GM12878 (cell line): ENCODE measurements around the gene GPC2. TPM values are rescaled to one million over a fixed set of nuclear protein-coding genes. Genes with fewer than 3 reads are reported as not detected.

Experiments
- PKNOX1 ChIP-seq: fragments of 450-650 bp; IDR thresholded peaks from 2 replicates; pipeline ENCODE4 v1.6.1; 2016; ENCODE audit warnings: mild to moderate bottlenecking
- RB1 ChIP-seq: fragments of 450-650 bp; formaldehyde crosslinking; IDR thresholded peaks from 2 replicates; pipeline ENCODE4 v1.6.1; 2017; ENCODE audit warnings: mild to moderate bottlenecking, borderline replicate concordance
- SRF ChIP-seq, 2 experiments: IDR thresholded peaks; 2 replicates each; pipeline ENCODE4 v1.6.1; 2011; ENCODE audit warnings: low read depth in 2 of 2, low read length in 2 of 2, mild to moderate bottlenecking in 1 of 2, moderate library complexity in 1 of 2
- TCF12 ChIP-seq: IDR thresholded peaks from 2 replicates; pipeline ENCODE4 v1.6.1; 2011; ENCODE audit warnings: low read depth, mild to moderate bottlenecking, low read length
- ZNF24 ChIP-seq: fragments of 450-650 bp; IDR thresholded peaks from 2 replicates; pipeline ENCODE4 v1.6.1; 2017; ENCODE audit warnings: antibody characterized with exemption, mild to moderate bottlenecking
- polyA plus RNA-seq, 11 experiments: library from polyadenylated mRNA; depleted of rRNA in 4 of 11; unstranded in 6 of 11; stranded (reverse) in 5 of 11; fragments of >200 nt; fragmentation: Nextera tagmentation in 4 of 11; fragmentation: Illumina TruSeq in 1 of 11; extraction: Ambion mirVana in 4 of 11; extraction: Trizol in 1 of 11; gene quantifications; 1 replicate in 1 of 11; 2 replicates in 10 of 11; pipeline versions ENCODE4 v1.2.1 to v1.2.3, GENCODE V29; 2011 to 2016; ENCODE audit warnings: inconsistent platforms in 2 of 11, missing spikeins in 2 of 11, low read depth in 1 of 11
- total RNA-seq, 4 experiments: library from RNA; depleted of rRNA in 3 of 4; stranded (reverse); fragments of >200 nt in 3 of 4; fragmentation: Illumina TruSeq in 1 of 4; extraction: Trizol in 1 of 4; gene quantifications; 2 replicates each; pipeline versions ENCODE4 v1.2.1 to v1.2.3, GENCODE V29; 2013 to 2021
- TF ChIP-seq, protein P1 (sequence below), 3 experiments: IDR thresholded peaks in 2 of 3; conservative IDR thresholded peaks in 1 of 3; 2 replicates each; pipeline ENCODE4 v1.5.1; 2011; ENCODE audit warnings: low read depth in 3 of 3, low read length in 3 of 3, mild to moderate bottlenecking in 3 of 3, control low read depth in 2 of 3, moderate library complexity in 2 of 3, inconsistent platforms in 1 of 3, mixed read lengths in 1 of 3; ENCODE audit not compliant: control insufficient read depth in 2 of 3, insufficient read depth in 1 of 3; ENCODE audit errors: extremely low read depth in 1 of 3
- TF ChIP-seq, protein P2 (sequence below): IDR thresholded peaks from 2 replicates; pipeline ENCODE4 v1.6.1; 2012; ENCODE audit warnings: mild to moderate bottlenecking, low read depth, low read length
- TF ChIP-seq, protein P3 (sequence below): fragments of 450-650 bp; IDR thresholded peaks from 2 replicates; pipeline ENCODE4 v1.6.1; 2016; ENCODE audit warnings: mild to moderate bottlenecking, moderate library complexity, borderline replicate concordance
- TF ChIP-seq, protein P4 (sequence below): IDR thresholded peaks from 2 replicates; pipeline ENCODE4 v1.6.1; 2012; ENCODE audit warnings: low read depth, low read length, improper control_type of control experiment
- TF ChIP-seq, protein P5 (sequence below): IDR thresholded peaks from 2 replicates; pipeline ENCODE4 v1.6.1; 2012; ENCODE audit warnings: low read depth, low read length, improper control_type of control experiment

Gene GPC2
- total and polyA plus RNA-seq, 10 of the 15 experiments (the other 5 are each of a cell fraction or from before 2014, with no cell fraction given), result 0.19 to 6.3 (median 0.77) TPM

- TF ChIP-seq PKNOX1 (peak; percentile 98), TCF12 (peak; percentile 16; the same call in 1 of the 2 replicates), ZNF24 (no peak), RB1 (peak; percentile 48; the same call in 1 of the 2 replicates), SRF (IDR thresholded peaks at IDR 0.05; ENCODE audit: low read depth in 2 of 2, low read length in 2 of 2) (peak; percentile 79 to 89; a peak in 3 of 4 replicates)
- TF ChIP-seq, protein P1, sequence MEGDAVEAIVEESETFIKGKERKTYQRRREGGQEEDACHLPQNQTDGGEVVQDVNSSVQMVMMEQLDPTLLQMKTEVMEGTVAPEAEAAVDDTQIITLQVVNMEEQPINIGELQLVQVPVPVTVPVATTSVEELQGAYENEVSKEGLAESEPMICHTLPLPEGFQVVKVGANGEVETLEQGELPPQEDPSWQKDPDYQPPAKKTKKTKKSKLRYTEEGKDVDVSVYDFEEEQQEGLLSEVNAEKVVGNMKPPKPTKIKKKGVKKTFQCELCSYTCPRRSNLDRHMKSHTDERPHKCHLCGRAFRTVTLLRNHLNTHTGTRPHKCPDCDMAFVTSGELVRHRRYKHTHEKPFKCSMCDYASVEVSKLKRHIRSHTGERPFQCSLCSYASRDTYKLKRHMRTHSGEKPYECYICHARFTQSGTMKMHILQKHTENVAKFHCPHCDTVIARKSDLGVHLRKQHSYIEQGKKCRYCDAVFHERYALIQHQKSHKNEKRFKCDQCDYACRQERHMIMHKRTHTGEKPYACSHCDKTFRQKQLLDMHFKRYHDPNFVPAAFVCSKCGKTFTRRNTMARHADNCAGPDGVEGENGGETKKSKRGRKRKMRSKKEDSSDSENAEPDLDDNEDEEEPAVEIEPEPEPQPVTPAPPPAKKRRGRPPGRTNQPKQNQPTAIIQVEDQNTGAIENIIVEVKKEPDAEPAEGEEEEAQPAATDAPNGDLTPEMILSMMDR (IDR thresholded peaks at IDR 0.05 in 2 of 3, conservative IDR thresholded peaks at IDR 0.05 in 1 of 3; ENCODE audit: control insufficient read depth in 2 of 3, extremely low read depth in 1 of 3, insufficient read depth in 1 of 3, low read depth in 3 of 3, low read length in 3 of 3), result 0 out of 6 replicates have a peak, but pooled peaks of 1 of the 3 experiments have one; percentile 13
- TF ChIP-seq, protein P2, sequence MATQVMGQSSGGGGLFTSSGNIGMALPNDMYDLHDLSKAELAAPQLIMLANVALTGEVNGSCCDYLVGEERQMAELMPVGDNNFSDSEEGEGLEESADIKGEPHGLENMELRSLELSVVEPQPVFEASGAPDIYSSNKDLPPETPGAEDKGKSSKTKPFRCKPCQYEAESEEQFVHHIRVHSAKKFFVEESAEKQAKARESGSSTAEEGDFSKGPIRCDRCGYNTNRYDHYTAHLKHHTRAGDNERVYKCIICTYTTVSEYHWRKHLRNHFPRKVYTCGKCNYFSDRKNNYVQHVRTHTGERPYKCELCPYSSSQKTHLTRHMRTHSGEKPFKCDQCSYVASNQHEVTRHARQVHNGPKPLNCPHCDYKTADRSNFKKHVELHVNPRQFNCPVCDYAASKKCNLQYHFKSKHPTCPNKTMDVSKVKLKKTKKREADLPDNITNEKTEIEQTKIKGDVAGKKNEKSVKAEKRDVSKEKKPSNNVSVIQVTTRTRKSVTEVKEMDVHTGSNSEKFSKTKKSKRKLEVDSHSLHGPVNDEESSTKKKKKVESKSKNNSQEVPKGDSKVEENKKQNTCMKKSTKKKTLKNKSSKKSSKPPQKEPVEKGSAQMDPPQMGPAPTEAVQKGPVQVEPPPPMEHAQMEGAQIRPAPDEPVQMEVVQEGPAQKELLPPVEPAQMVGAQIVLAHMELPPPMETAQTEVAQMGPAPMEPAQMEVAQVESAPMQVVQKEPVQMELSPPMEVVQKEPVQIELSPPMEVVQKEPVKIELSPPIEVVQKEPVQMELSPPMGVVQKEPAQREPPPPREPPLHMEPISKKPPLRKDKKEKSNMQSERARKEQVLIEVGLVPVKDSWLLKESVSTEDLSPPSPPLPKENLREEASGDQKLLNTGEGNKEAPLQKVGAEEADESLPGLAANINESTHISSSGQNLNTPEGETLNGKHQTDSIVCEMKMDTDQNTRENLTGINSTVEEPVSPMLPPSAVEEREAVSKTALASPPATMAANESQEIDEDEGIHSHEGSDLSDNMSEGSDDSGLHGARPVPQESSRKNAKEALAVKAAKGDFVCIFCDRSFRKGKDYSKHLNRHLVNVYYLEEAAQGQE, result 0 out of 2 replicates have a peak, but pooled peaks have one; percentile 37
- TF ChIP-seq, protein P3, sequence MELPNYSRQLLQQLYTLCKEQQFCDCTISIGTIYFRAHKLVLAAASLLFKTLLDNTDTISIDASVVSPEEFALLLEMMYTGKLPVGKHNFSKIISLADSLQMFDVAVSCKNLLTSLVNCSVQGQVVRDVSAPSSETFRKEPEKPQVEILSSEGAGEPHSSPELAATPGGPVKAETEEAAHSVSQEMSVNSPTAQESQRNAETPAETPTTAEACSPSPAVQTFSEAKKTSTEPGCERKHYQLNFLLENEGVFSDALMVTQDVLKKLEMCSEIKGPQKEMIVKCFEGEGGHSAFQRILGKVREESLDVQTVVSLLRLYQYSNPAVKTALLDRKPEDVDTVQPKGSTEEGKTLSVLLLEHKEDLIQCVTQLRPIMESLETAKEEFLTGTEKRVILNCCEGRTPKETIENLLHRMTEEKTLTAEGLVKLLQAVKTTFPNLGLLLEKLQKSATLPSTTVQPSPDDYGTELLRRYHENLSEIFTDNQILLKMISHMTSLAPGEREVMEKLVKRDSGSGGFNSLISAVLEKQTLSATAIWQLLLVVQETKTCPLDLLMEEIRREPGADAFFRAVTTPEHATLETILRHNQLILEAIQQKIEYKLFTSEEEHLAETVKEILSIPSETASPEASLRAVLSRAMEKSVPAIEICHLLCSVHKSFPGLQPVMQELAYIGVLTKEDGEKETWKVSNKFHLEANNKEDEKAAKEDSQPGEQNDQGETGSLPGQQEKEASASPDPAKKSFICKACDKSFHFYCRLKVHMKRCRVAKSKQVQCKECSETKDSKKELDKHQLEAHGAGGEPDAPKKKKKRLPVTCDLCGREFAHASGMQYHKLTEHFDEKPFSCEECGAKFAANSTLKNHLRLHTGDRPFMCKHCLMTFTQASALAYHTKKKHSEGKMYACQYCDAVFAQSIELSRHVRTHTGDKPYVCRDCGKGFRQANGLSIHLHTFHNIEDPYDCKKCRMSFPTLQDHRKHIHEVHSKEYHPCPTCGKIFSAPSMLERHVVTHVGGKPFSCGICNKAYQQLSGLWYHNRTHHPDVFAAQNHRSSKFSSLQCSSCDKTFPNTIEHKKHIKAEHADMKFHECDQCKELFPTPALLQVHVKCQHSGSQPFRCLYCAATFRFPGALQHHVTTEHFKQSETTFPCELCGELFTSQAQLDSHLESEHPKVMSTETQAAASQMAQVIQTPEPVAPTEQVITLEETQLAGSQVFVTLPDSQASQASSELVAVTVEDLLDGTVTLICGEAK, result peak; percentile 31; the same call in 1 of the 2 replicates
- TF ChIP-seq, protein P4, sequence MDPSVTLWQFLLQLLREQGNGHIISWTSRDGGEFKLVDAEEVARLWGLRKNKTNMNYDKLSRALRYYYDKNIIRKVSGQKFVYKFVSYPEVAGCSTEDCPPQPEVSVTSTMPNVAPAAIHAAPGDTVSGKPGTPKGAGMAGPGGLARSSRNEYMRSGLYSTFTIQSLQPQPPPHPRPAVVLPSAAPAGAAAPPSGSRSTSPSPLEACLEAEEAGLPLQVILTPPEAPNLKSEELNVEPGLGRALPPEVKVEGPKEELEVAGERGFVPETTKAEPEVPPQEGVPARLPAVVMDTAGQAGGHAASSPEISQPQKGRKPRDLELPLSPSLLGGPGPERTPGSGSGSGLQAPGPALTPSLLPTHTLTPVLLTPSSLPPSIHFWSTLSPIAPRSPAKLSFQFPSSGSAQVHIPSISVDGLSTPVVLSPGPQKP, result peak; percentile 62; the same call in 1 of the 2 replicates
- TF ChIP-seq, protein P5, sequence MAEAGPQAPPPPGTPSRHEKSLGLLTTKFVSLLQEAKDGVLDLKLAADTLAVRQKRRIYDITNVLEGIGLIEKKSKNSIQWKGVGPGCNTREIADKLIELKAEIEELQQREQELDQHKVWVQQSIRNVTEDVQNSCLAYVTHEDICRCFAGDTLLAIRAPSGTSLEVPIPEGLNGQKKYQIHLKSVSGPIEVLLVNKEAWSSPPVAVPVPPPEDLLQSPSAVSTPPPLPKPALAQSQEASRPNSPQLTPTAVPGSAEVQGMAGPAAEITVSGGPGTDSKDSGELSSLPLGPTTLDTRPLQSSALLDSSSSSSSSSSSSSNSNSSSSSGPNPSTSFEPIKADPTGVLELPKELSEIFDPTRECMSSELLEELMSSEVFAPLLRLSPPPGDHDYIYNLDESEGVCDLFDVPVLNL, result 0 out of 2 replicates have a peak, but pooled peaks have one; percentile 12
These were observed 28.4 kb downstream of the GPC2 start, which contains the start of gene LAMTOR4 (continued) for GRCh38 chr7:100148559-100149328.
